ENCODE measurements around the gene BNC2.

DNA sequence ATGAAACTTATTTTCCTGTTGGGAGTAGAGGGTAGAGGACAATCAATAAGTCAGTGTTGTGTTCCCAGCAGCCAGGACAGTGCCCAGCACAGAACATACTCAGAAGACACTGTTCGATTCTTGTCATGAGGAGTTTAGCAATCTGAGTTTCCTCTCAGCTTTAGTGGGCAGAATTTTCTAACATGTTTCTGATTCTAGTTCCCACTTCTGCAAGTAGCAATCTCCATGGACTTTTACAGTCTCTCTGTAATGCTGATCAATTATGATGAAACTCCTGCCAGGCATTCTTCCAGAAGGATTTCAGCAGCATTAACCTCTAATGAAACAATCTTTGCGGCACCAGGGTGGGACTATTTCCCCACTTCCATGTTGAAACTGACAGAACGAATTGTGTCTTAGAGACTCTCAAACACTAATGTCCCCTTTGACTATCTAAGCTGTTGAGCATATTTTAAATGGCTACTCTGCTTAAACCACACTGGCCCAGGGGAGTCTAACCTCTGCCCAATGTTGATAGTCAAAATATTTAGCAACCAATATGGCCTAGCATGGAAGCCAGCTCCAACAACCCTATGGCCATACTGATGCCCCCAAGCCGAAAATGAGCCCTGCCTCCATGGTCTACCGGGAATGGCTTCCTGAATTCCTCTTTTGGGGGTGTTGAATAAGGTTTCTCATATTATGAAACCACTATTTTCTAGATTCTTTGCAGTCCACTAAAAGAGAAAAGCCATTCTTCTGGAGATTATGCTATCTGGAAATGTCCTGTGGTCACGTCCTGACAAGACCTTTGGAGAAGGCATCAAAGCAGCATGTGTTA is 484.3 kb downstream of the BNC2 start:
- no peak for TF ChIP-seq POLR2A (IDR thresholded peaks at IDR 0.05)
- TF ChIP-seq, protein P1, sequence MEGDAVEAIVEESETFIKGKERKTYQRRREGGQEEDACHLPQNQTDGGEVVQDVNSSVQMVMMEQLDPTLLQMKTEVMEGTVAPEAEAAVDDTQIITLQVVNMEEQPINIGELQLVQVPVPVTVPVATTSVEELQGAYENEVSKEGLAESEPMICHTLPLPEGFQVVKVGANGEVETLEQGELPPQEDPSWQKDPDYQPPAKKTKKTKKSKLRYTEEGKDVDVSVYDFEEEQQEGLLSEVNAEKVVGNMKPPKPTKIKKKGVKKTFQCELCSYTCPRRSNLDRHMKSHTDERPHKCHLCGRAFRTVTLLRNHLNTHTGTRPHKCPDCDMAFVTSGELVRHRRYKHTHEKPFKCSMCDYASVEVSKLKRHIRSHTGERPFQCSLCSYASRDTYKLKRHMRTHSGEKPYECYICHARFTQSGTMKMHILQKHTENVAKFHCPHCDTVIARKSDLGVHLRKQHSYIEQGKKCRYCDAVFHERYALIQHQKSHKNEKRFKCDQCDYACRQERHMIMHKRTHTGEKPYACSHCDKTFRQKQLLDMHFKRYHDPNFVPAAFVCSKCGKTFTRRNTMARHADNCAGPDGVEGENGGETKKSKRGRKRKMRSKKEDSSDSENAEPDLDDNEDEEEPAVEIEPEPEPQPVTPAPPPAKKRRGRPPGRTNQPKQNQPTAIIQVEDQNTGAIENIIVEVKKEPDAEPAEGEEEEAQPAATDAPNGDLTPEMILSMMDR (IDR thresholded peaks at IDR 0.05), result no peak

All from Peyer's patch (tissue), 4 donors.